ENCODE results near the gene BCOR. TPM values are rescaled to one million over a fixed set of nuclear protein-coding genes. Genes with fewer than 3 reads are reported as not detected.

Gene BCOR
- total RNA-seq, 1 experiment from 2014 or later: 50.6 TPM

DNA sequence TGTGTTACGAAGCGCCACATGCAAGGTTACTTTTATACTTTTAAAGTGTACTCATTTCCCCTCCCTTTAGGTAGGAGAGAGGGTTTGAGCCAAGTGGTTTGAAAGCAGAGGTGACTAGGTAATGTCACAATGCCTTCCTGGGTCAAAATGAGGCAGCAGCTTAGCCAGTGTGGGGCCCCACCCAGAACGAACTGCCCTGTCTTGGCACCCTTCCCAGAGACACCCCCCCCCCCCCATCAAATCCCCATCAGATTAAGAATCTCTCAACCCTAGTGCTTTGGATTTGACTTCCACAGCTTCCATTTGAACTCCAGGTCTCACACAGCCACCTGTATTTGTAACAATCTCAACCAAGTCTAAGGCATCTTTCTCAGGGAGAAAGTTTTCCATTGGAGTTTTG is 31.1 kb downstream of the BCOR start:
- no peak for DNase-seq (ENCODE audit: low read depth)

- DNase-seq (ENCODE audit: low read depth): no peak
These were observed 32.3 kb downstream of the BCOR start for GRCh38 chrX:40065296-40066046.

GRCh38 chrX:40064055-40064597 is 33.6 kb downstream of the BCOR start:
- DNase-seq (ENCODE audit: low read depth): no peak

DNA sequence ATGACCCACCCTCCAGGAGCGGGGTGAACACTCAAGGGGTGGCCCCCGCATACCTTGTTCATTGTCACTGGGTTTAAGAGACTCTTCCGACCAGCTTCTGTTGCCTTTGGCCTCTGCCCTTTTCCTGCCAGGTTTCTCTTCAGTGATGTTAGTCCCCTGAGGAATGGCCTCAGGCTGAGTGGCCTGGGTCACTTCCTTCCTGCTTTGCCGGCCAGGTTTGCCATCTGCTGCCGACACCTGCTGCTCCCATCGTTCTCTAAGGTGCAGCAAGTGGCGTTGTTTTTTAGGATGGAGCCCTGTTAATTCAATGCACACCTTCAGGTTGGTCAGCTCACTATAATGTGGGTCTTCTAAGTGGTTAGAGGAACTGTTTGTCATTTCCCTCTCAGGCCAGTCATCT is 34.2 kb downstream of the BCOR start:
- DNase-seq (ENCODE audit: low read depth): no peak

- no peak for DNase-seq (ENCODE audit: low read depth)
These were observed 35.1 kb downstream of the BCOR start for GRCh38 chrX:40062525-40063155.

DNA sequence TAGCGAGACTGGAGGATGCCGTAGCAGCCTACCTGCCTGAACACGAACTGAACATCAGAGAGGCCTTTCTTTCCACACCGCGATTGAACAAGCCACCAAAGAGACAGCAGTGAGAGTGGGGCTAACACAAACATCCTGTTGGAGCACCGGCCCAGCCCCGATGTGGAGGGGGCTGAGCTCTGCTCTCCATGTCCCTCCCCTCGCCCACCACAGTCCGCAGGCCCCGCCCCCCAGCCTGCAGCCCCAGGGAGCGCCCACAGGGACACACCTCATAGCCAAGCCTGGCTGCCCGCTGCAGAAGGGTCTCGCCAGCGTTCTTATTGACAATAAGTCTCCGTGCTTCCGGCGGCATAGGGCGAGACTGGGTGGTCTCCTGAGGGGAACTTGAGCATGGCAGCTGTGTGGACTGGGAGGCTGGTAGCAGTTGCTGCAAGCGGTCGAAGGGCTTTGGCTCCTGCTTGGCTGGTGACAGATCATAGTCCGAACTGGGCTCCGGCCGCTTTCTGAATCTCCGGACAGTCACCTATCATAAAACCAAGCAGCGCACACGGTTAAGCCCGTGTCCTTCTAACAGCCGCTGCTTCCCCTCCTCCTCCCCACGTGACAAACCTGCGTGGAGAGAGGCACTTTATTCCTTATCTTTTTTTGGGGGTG is 35.8 kb downstream of the BCOR start:
- no peak for DNase-seq (ENCODE audit: low read depth)

- no peak for DNase-seq (ENCODE audit: low read depth)
These were observed 36.8 kb downstream of the BCOR start for GRCh38 chrX:40061005-40061404.

GRCh38 chrX:40060356-40060845 is 37.4 kb downstream of the BCOR start:
- DNase-seq (ENCODE audit: low read depth): no peak

- no peak for DNase-seq (ENCODE audit: low read depth)
These were observed 39.0 kb downstream of the BCOR start for GRCh38 chrX:40058719-40059118.

GRCh38 chrX:40057405-40057804 is 40.4 kb downstream of the BCOR start:
- no peak for DNase-seq (ENCODE audit: low read depth)

DNA sequence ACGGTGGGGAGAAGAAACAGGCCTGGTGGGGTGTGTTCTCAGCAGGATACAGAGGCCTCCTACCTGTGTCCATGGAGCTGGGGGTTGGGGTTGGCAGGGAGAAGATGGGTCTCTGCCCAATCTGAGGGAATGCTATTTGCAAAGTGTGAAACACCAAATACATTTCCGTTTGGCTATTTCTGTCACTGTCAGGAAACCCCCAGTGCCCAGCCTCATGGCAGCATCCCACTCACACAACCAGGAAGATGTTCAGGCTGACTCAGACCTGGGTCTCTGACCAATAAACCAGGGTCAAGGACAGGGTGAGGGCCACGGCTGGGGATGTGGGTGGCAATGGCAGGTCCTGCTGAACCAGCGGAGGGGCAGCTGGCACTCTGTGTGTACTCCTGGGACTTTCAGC is 41.3 kb downstream of the BCOR start:
- peak; percentile 32 for DNase-seq (ENCODE audit: low read depth)

GRCh38 chrX:40055495-40055894 is 42.3 kb downstream of the BCOR start:
- DNase-seq (ENCODE audit: low read depth): no peak

- DNase-seq (ENCODE audit: low read depth): peak; percentile 33
These were observed 43.0 kb downstream of the BCOR start for GRCh38 chrX:40054793-40055192.

DNA sequence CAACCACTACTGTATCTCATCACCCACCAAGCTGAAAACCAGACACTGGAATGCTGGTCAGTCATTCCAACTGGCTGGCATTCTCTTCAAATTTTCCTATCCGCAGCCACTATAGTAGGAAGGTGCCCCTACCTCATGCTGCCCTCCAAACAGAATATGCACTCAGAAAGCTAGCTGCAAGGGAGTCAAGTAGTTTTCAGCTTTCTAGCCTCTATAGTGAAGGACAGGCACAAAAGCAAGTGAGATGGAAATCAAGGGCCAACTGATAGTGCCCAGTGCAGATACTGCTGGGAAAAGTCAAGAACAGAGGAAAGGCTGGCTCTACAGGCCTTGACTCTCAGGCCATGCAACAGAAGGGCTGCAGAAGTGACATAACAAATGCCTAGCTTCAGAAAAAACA is 47.2 kb downstream of the BCOR start:
- DNase-seq (ENCODE audit: low read depth): no peak

DNA sequence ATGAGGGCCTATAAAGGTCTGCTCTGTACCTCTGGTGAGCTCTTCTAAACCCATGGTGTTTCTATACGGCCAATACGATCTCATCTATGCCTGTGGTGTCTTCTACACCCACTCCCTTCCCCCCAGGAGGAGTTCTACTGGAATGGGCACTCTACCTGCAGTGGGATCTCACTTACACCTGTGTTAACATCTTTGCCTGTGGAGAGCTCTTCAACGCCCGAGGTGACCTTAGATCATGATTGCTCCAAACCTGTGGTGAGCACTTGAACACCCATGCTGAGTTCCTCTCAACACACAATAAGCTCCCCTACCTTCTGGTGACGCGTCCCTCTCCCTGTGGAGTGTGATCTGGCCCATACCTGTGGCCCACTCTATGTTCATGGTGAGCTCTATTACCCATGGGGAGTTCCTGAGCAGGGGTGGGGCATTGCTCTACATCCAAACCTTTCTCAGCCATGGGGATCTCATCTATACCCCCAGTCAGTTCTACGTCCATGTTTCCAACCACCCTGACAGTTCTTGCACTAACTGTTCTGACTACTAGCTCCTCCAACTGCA is 48.6 kb downstream of the BCOR start:
- DNase-seq (ENCODE audit: low read depth): no peak

DNA sequence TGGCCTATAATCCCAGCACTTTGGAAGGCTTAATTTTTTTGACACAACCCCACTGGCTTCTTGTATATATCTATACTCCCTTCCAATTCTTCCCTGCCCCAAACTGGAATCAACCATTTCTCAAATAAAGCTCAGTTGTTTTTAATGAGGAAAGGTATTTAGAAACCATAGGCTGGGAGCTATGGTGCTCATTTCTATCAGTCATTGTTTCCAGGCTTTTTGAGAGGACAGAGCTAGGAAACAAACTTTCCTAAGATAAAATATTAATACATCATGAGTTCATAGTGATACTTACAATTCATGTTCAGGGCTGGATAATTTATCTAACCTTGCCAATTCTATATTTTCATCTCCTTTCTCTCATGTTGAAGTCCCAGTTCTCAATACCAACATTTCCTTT is 50.3 kb downstream of the BCOR start:
- DNase-seq (ENCODE audit: low read depth): no peak

GRCh38 chrX:40043895-40044294 is 53.9 kb downstream of the BCOR start:
- DNase-seq (ENCODE audit: low read depth): no peak

DNA sequence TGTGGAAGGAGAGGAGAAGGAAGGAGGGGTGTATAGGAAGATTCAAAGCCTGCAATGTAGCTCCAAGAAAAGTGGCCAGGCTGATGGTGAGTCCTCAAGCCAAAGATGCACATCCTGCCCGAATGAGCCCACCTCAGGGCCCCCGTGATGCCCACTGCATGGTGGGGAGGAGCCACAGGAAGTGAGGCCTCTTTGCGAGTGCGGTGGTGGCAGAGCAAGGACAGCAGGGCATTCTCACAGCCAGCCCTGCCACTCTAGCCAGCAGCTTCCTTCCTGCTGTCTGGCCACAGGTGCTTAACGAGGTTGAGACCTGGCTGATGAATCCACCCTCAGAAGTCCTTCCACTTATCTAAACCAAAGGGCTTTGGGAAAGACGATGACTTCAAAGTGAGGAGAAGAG is 55.8 kb downstream of the BCOR start:
- no peak for DNase-seq (ENCODE audit: low read depth)

DNA sequence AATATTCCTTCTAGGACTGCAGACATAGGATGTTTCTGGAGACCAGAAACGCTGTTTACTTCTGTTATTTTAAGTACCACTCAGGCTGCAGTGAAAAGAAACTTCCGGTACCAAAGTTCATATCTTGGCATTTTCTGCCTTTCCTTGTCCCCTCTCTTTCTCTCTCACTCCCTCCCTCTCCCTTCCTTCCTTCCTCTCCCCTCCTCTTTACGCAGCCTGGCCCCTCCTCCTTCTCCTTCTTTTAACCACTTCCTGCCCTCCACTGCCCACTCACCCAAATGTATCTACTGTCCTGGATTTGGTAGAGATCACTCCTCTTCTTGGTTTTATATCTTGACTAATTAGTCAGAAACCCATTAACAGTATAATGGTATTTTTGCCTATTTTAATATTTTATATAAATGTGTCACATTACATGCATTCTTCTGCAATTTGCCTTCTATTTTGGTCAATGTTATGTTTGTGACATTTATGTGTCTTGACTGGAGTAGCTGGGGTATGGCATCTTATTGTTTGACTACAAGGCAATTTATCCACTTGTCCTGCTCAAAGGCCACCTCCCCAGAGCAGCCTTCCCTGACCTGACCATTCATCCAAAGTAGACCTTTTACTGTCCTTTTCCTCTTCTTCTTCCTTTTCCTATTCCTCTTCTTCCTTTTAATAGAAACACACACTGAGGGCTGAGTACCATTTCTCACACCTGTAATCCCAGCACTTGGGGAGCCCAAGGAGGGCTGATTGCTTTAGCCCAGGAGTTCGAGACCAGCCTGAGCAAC is 56.9 kb downstream of the BCOR start:
- DNase-seq (ENCODE audit: low read depth): no peak

DNA sequence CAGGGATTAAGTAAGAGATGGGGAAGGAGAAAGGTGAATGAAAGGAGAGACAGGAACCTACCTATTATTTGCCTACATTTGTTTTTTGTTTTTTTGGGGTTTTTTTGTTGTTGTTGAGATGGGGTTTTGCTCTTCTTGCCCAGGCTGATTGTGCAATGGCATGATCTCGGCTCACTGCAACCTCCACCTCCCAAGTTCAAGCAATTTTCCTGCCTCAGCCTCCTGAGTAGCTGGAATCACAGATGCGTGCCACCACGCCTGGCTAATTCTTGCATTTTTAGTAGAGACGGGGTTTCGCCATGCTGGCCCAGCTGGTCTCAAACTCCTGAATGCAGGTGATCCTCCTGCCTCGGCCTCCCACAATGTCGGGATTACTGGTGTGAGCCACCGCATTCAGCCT is 57.9 kb downstream of the BCOR start:
- DNase-seq (ENCODE audit: low read depth): no peak

DNA sequence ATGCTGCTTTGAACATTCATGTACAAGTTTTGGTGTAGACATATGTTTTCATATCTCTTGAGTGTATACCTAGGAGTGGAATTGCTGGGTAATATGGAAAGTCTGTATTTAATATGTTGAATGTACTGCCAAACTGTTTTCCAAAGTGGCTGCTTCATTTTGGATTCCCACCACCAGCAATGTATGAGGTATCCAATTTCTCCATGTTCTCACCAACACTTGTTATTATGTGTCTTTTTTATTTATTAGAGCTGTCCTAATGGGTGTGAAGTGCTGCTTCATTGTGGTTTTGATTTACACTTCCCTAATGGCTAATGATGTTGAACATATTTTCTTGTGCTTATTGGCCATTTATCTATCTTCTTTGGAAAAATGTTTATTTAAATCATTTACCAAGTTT is 60.4 kb downstream of the BCOR start:
- DNase-seq (ENCODE audit: low read depth): no peak

DNA sequence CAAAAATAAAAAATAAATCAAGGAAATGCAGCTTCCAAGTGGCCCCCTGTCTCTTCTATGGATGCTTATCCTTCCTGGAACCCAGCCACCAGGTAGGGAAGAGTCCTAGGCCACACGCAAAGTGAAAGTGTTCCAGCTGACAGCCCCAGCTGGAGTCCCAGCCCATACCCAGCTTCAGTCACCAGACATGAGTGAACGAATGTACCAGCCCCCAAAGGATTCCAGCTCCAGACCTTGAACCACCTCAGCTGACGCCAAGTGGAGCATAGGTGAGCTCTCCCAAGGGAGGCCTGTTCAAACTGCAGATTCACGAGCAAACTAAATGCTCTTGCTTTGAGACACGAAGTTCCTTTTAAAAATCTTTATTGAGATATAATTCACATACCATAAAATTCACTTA is 62.0 kb downstream of the BCOR start:
- DNase-seq (ENCODE audit: low read depth): no peak

Measured in M059J (cell line).